ENCODE results near the gene PXMP2. TPM values are rescaled to one million over a fixed set of nuclear protein-coding genes. Genes with fewer than 3 reads are reported as not detected.

The PXMP2 gene
- total RNA-seq, 1 experiment from 2014 or later, result 17.8 TPM

- Histone ChIP-seq H2BK120ac (ENCODE audit: low read depth, low read length, poor library complexity, severe bottlenecking) (no peak overlapping the region), H3K9me3 (ENCODE audit: control insufficient read depth, low read depth, low read length) (no peaks in the 10 kb centered on the region), H3K23ac (ENCODE audit: insufficient read length, low read depth, low read length) (no peak overlapping the region), H3K14ac (ENCODE audit: insufficient read depth, low read length) (no peak overlapping the region), H3K23me2 (ENCODE audit: insufficient read length, low read depth, low read length, poor library complexity, severe bottlenecking) (no peaks in the 10 kb centered on the region), H3K4me2 (ENCODE audit: insufficient read depth, insufficient read length, low read length) (no peak overlapping the region), H4K5ac (ENCODE audit: insufficient read length, low read depth, low read length) (no peak overlapping the region), H3K4me1 (ENCODE audit: insufficient read depth, low read length) (no peaks in the 10 kb centered on the region), H3K27ac (ENCODE audit: insufficient read length, low read depth, low read length) (no peak overlapping the region), H3K9ac (ENCODE audit: extremely low read depth, insufficient read length, low read length) (no peak overlapping the region), H4K20me1 (ENCODE audit: control insufficient read depth, insufficient read depth, insufficient read length) (no peaks in the 10 kb centered on the region), H4K8ac (replicated peaks; ENCODE audit: insufficient read length, low read depth, low read length) (no peak overlapping the region), H2BK12ac (ENCODE audit: insufficient read length, low read depth, low read length) (no peak overlapping the region), H3K18ac (ENCODE audit: insufficient read length, low read depth, low read length) (no peak overlapping the region), H3K79me1 (ENCODE audit: insufficient read depth, low read depth, low read length, poor library complexity, severe bottlenecking) (no peaks in the 10 kb centered on the region), H4K91ac (ENCODE audit: insufficient read length, low read depth, low read length) (no peak overlapping the region), H2BK5ac (ENCODE audit: insufficient read length, low read length) (no peak overlapping the region), H2AFZ (ENCODE audit: low read length) (no peak overlapping the region), H3K4ac (ENCODE audit: low read depth, low read length) (no peak overlapping the region), H3K27me3 (ENCODE audit: insufficient read depth, low read length) (no peaks in the 10 kb centered on the region), H2BK20ac (ENCODE audit: low read depth, low read length, poor library complexity, severe bottlenecking) (no peak overlapping the region), H3K56ac (ENCODE audit: insufficient read length, low read depth, low read length) (no peak overlapping the region), H3K79me2 (ENCODE audit: insufficient read depth, low read length) (no peaks in the 10 kb centered on the region), H2AK5ac (ENCODE audit: insufficient read length, low read length) (no peak overlapping the region), H2BK15ac (ENCODE audit: low read depth, low read length) (no peak overlapping the region), H3T11ph (ENCODE audit: low read length) (no peak overlapping the region)
- DNase-seq, result no peak
- H3K36me3 Mint-ChIP-seq (ENCODE audit: insufficient read depth in 1 of 3, low read depth in 3 of 3), result peaks cover 55 to 92% (median 85%) of the 10 kb centered on the region in 3 experiments
- WGBS (ENCODE audit: extremely low coverage, insufficient read length, low lambda C conversion rate), result no CpG with 5 or more reads among the region's 5 CpGs
- no peaks in the 10 kb centered on the region for H3K4me1 Mint-ChIP-seq
- no peaks in the 10 kb centered on the region for H3K9me3 Mint-ChIP-seq
- H3K27me3 Mint-ChIP-seq (ENCODE audit: low read depth), result no peaks in the 10 kb centered on the region
- no peak overlapping the region for H3K27ac Mint-ChIP-seq
- no peak for TF ChIP-seq CTCF (conservative IDR thresholded peaks at IDR 0.05)
- no peak overlapping the region for H3K4me3 Mint-ChIP-seq
Observed at GRCh38 chr12:132660052-132660451, 27.3 kb upstream of the PXMP2 start.

Data from H9 (cell line).